Natural killer cell (primary cell): ENCODE data around the gene MGLL. TPM values are rescaled to one million over a fixed set of nuclear protein-coding genes. Genes with fewer than 3 reads are reported as not detected.

Source experiments
- ATAC-seq, 3 donors: fragments of 150-1000 bp in 2 of 3; fragments of 200-7000 bp in 1 of 3; cut with Tn5 transposase; 1 replicate in 1 of 3; 2 replicates in 2 of 3; pipeline ENCODE4 v1.10.0; 2021; ENCODE audit warnings: mild to moderate bottlenecking in 2 of 3, moderate library complexity in 2 of 3
- DNase-seq, 2 donors: peaks; one replicate each; pipeline versions ENCODE4 v3.0.0 to v3.0.0-alpha.2; 2013 to 2021; ENCODE audit warnings: mixed read lengths in 1 of 2
- H3K27ac ChIP-seq: one replicate; pipeline ENCODE4 v1.5.1; 2013; ENCODE audit warnings: mild to moderate bottlenecking, low read length
- H3K27me3 ChIP-seq: one replicate; pipeline ENCODE4 v1.6.1; 2013; ENCODE audit warnings: low read length; ENCODE audit not compliant: control insufficient read depth, insufficient read depth
- H3K36me3 ChIP-seq: one replicate; pipeline ENCODE4 v1.6.1; 2013; ENCODE audit warnings: low read length; ENCODE audit not compliant: control insufficient read depth, insufficient read depth
- H3K4me1 ChIP-seq: one replicate; pipeline ENCODE4 v1.6.1; 2013; ENCODE audit warnings: low read length; ENCODE audit not compliant: control insufficient read depth, insufficient read depth
- H3K4me3 ChIP-seq: one replicate; pipeline ENCODE4 v1.5.1; 2013; ENCODE audit warnings: low read length
- H3K9me3 ChIP-seq: one replicate; pipeline ENCODE4 v1.6.1; 2013; ENCODE audit warnings: low read length; ENCODE audit not compliant: control insufficient read depth, insufficient read depth
- H3K27ac Mint-ChIP-seq, 2 donors: one replicate each; pipeline ENCODE4 v1.8.0; 2022; ENCODE audit warnings: mild to moderate bottlenecking in 2 of 2, mixed read lengths in 2 of 2, moderate library complexity in 1 of 2
- H3K27me3 Mint-ChIP-seq, 2 donors: one replicate each; pipeline ENCODE4 v1.8.0; 2022; ENCODE audit warnings: low read depth in 2 of 2, mixed read lengths in 2 of 2
- H3K36me3 Mint-ChIP-seq: one replicate; pipeline ENCODE4 v1.8.0; 2022; ENCODE audit warnings: mixed read lengths
- H3K4me1 Mint-ChIP-seq, 2 donors: one replicate each; pipeline ENCODE4 v1.8.0; 2022; ENCODE audit warnings: mixed read lengths in 2 of 2
- H3K4me3 Mint-ChIP-seq: one replicate; pipeline ENCODE4 v1.8.0; 2022; ENCODE audit warnings: mild to moderate bottlenecking, moderate library complexity, mixed read lengths
- H3K9me3 Mint-ChIP-seq, 2 donors: one replicate each; pipeline ENCODE4 v1.8.0; 2022; ENCODE audit warnings: mixed read lengths in 2 of 2
- WGBS: methylation state at CpG from one replicate; pipeline ENCODE4 v1.1.7; 2013; ENCODE audit warnings: missing lambda C conversion rate; ENCODE audit not compliant: insufficient coverage; 5-methylcytosine and 5-hydroxymethylcytosine counted together
- intact Hi-C: fragments of 100-400 bp; cut with micrococcal nuclease; formaldehyde crosslinking; loops from one replicate; pipeline ENCODE4 v1.14.2; 2022
- total RNA-seq, 4 donors: library from RNA; stranded (reverse); fragments of 120-200 nt in 1 of 4; gene quantifications; one replicate each; pipeline versions ENCODE4 v1.2.3 to v1.2.4, GENCODE V29; 2013 to 2022
- TF ChIP-seq, protein P1 (sequence below): fragments of 200-600 bp; IDR thresholded peaks from one replicate; pipeline ENCODE4 v1.8.0; 2022; ENCODE audit warnings: antibody characterized with exemption

MGLL gene
- total RNA-seq, 3 donors from 2014 or later (not counting 1 experiment from before 2014, with no cell fraction given): 2.7 to 4.6 (median 3.0) TPM

DNA sequence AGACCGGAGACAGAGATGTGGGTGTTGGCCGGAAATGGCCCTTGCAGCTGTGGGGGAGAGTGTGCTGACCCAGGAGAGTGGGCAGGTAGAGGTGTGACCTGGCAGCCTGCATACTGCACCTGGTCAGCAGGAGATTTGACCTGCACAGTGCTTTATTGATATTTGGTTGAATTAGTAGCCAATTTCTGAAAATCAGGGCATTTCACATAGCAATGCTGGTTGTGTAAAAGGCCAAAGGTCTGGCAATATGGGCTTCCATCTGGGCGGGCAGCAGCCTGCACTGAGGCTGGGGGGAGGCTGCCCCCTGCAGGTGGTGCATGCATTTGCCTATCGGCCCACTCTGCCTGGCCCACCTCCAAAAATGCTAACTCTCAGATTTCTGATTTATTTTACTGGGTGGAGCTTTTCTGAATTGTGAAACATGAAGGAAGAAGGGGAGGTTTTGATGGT, 9.4 kb upstream of the MGLL start:
- Histone ChIP-seq H3K27ac (no peak overlapping the region), H3K36me3 (no peaks in the 10 kb centered on the region), H3K27me3 (no peaks in the 10 kb centered on the region), H3K4me1 (no peaks in the 10 kb centered on the region), H3K4me3 (no peak overlapping the region), H3K9me3 (peaks cover 12% of the 10 kb centered on the region)
- no peaks in the 10 kb centered on the region for H3K4me1 Mint-ChIP-seq
- ATAC-seq (peak; percentile 60 to 71 (median 69)), DNase-seq (peak; percentile 27 to 45)
- intact Hi-C loops: loop anchor here (1.0 to 5.0 kb wide), 2 partner anchors 179 to 256 kb away; no protein-coding TSS in a partner anchor
- TF ChIP-seq, protein P1, sequence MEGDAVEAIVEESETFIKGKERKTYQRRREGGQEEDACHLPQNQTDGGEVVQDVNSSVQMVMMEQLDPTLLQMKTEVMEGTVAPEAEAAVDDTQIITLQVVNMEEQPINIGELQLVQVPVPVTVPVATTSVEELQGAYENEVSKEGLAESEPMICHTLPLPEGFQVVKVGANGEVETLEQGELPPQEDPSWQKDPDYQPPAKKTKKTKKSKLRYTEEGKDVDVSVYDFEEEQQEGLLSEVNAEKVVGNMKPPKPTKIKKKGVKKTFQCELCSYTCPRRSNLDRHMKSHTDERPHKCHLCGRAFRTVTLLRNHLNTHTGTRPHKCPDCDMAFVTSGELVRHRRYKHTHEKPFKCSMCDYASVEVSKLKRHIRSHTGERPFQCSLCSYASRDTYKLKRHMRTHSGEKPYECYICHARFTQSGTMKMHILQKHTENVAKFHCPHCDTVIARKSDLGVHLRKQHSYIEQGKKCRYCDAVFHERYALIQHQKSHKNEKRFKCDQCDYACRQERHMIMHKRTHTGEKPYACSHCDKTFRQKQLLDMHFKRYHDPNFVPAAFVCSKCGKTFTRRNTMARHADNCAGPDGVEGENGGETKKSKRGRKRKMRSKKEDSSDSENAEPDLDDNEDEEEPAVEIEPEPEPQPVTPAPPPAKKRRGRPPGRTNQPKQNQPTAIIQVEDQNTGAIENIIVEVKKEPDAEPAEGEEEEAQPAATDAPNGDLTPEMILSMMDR: peak; percentile 66
- H3K27ac Mint-ChIP-seq: no peak overlapping the region
- peaks cover 0 to under 1% of the 10 kb centered on the region in 2 donors for H3K27me3 Mint-ChIP-seq
- H3K9me3 Mint-ChIP-seq: peaks cover 2 to 13% of the 10 kb centered on the region in 2 donors
- no peak overlapping the region for H3K4me3 Mint-ChIP-seq
- 77% methylated on average over 3 of the region's 4 CpGs for WGBS
- H3K36me3 Mint-ChIP-seq: peaks cover 16% of the 10 kb centered on the region

DNA sequence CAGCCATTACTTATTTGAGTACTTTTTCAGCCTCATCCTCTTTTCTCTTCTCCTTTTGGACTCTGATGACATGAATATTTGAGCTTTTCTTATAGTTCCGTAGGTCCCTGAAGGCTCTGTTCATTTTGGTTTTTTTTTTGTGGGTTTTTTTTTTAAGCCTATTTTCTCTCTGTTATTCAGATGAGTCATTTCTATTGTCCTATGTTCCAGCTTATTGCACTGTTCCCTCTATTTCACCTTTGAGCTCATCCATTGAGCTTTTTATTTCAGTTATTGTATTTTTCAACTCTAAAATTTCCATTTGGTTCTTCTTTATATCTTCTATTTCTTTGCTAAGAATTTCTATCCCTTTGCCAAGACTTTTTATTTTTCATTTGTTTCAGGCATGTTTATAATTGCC, 7.2 kb upstream of the MGLL start:
- H3K27ac ChIP-seq: no peak overlapping the region
- H3K27me3 Mint-ChIP-seq: peaks cover 4 to 9% of the 10 kb centered on the region in 2 donors
- DNase-seq (no peak), ATAC-seq (no peak)
- H3K36me3 ChIP-seq: no peaks in the 10 kb centered on the region
- intact Hi-C loops: no loop called here
- H3K4me3 ChIP-seq: no peak overlapping the region
- H3K4me1 Mint-ChIP-seq: no peaks in the 10 kb centered on the region
- TF ChIP-seq, protein P1: no peak
- WGBS: no CpG with 5 or more reads among the region's 1 CpG
- H3K36me3 Mint-ChIP-seq: peaks cover 16% of the 10 kb centered on the region
- no peaks in the 10 kb centered on the region for H3K27me3 ChIP-seq
- H3K4me3 Mint-ChIP-seq: no peak overlapping the region
- H3K4me1 ChIP-seq: no peaks in the 10 kb centered on the region
- H3K9me3 Mint-ChIP-seq: peaks cover 2 to 13% of the 10 kb centered on the region in 2 donors
- peaks cover 12% of the 10 kb centered on the region for H3K9me3 ChIP-seq
- no peak overlapping the region for H3K27ac Mint-ChIP-seq

DNA sequence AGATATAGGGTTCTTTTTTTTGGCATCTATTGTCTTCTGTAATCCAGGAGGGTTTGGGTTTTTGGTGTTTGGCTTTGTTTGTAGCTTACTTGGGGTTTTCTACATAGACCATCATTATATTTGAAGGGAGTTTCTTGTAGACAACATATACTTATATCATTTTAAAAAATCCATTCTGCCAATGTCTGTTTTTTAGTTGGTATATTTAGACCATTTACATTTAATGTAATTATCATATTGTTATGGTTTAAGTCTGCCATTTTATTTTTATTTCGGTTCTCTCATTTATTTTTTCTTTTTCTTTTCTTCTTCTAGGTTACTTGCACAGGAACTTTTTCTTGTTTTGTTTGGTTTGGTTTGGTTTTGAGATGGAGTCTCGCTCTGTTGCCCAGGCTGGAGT, 5.5 kb upstream of the MGLL start:
- Histone ChIP-seq H3K27ac (no peak overlapping the region), H3K9me3 (peaks cover 12% of the 10 kb centered on the region), H3K4me3 (no peak overlapping the region), H3K36me3 (no peaks in the 10 kb centered on the region), H3K27me3 (peaks cover 3% of the 10 kb centered on the region), H3K4me1 (peaks cover 4% of the 10 kb centered on the region)
- Mint-ChIP-seq H3K27me3 (peaks cover 16 to 23% of the 10 kb centered on the region in 2 donors), H3K9me3 (peaks cover 2 to 13% of the 10 kb centered on the region in 2 donors), H3K4me3 (no peak overlapping the region), H3K27ac (no peak overlapping the region), H3K4me1 (peaks cover 0 to 6% of the 10 kb centered on the region in 2 donors), H3K36me3 (peaks cover 16% of the 10 kb centered on the region)
- no peak for ATAC-seq
- intact Hi-C loops: no loop called here
- no peak for DNase-seq
- TF ChIP-seq, protein P1: no peak
- WGBS: 100% methylated on average over 1 of the region's 2 CpGs

DNA sequence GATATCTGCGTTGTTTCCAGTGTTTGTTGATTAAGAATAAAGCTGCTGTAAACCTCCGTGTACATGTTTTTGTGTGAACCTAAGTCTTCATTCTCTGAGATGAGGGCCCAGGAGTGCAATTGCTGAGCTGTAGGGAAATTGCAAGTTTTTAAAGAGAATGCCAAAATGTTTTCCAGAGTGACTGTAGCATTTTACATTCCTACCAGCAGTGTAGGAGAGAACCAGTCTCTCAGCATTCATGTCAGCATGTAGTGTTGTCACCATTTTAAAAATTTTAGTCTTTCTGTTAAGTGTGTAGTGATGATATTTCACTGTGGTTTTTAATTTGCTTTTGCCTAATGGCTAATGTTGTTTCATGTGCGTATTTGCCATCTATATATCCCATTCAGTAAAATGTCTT, 3.4 kb upstream of the MGLL start:
- Histone ChIP-seq H3K4me3 (no peak overlapping the region), H3K36me3 (no peaks in the 10 kb centered on the region), H3K27me3 (peaks cover 3% of the 10 kb centered on the region), H3K27ac (no peak overlapping the region), H3K4me1 (peaks cover 14% of the 10 kb centered on the region), H3K9me3 (peaks cover 12% of the 10 kb centered on the region)
- DNase-seq (no peak), ATAC-seq (no peak)
- TF ChIP-seq, protein P1: no peak
- Mint-ChIP-seq H3K36me3 (peaks cover 16% of the 10 kb centered on the region), H3K27me3 (peaks cover 28 to 43% of the 10 kb centered on the region in 2 donors), H3K4me1 (peaks cover 3 to 12% of the 10 kb centered on the region in 2 donors), H3K9me3 (peaks cover 2 to 13% of the 10 kb centered on the region in 2 donors), H3K4me3 (peak overlapping the region; percentile 21), H3K27ac (no peak overlapping the region)
- WGBS: 90% methylated on average over 3 of the region's 3 CpGs
- intact Hi-C loops: no loop called here
